Muscle of leg (tissue), 11 donors: ENCODE results near the gene TMEM52. TPM values are rescaled to one million over a fixed set of nuclear protein-coding genes. Genes with fewer than 3 reads are reported as not detected.
A peak's percentile ranks its signal among the peaks of the same experiment; 100 is the strongest.

Experiments used
- DNase-seq: peaks from one replicate; pipeline ENCODE4 v3.0.0; 2013
- H3K27ac ChIP-seq: one replicate; pipeline ENCODE4 v1.5.1; 2013; ENCODE audit warnings: mild to moderate bottlenecking, low read length, control low read depth
- H3K27me3 ChIP-seq: one replicate; pipeline ENCODE4 v1.6.1; 2013; ENCODE audit warnings: low read length; ENCODE audit not compliant: control insufficient read depth, insufficient read depth
- H3K36me3 ChIP-seq: one replicate; pipeline ENCODE4 v1.6.1; 2013; ENCODE audit warnings: low read length; ENCODE audit not compliant: control insufficient read depth, insufficient read depth
- H3K4me1 ChIP-seq: one replicate; pipeline ENCODE4 v1.6.1; 2013; ENCODE audit warnings: low read length; ENCODE audit not compliant: control insufficient read depth, insufficient read depth
- H3K4me3 ChIP-seq: one replicate; pipeline ENCODE4 v1.5.1; 2013; ENCODE audit warnings: low read length, control low read depth
- H3K9me3 ChIP-seq: replicated peaks from 2 replicates; pipeline ENCODE4 v1.6.1; 2013; ENCODE audit warnings: low read depth, low read length; ENCODE audit not compliant: control insufficient read depth
- WGBS: methylation state at CpG from one replicate; pipeline ENCODE4 v1.1.5; 2013; ENCODE audit warnings: missing lambda C conversion rate; ENCODE audit not compliant: insufficient coverage; 5-methylcytosine and 5-hydroxymethylcytosine counted together
- polyA plus RNA-seq, 8 donors: library from polyadenylated mRNA; unstranded; fragments of 120-200 nt; gene quantifications; one replicate each; pipeline versions ENCODE4 v1.2.1 to v1.2.3, GENCODE V29; 2013; ENCODE audit warnings: inconsistent platforms in 1 of 8, low replicate concordance in 1 of 8; ENCODE audit not compliant: insufficient read length in 8 of 8, insufficient read depth in 1 of 8
- total RNA-seq: library from RNA; stranded (reverse); fragments of 120-200 nt; gene quantifications from one replicate; pipeline ENCODE4 v1.2.4, GENCODE V29; 2013

Gene TMEM52
- total and polyA plus RNA-seq, 9 donors = 43.3 to 129 (median 84.8) TPM

GRCh38 chr1:1894354-1895059 is 24.6 kb downstream of the TMEM52 start:
- H3K4me3 ChIP-seq = no peak overlapping the region
- peak overlapping the region; percentile 35 for H3K27ac ChIP-seq
- WGBS = 24% methylated on average over 7 of the region's 14 CpGs
- no peaks in the 10 kb centered on the region for H3K27me3 ChIP-seq
- DNase-seq = no peak
- no peaks in the 10 kb centered on the region for H3K9me3 ChIP-seq
- H3K36me3 ChIP-seq = peaks cover 3% of the 10 kb centered on the region
- H3K4me1 ChIP-seq = peaks cover 48% of the 10 kb centered on the region

GRCh38 chr1:1893997-1894353 is 25.1 kb downstream of the TMEM52 start:
- Histone ChIP-seq H3K4me1 (peaks cover 46% of the 10 kb centered on the region), H3K9me3 (no peaks in the 10 kb centered on the region), H3K27ac (peak overlapping the region; percentile 35), H3K27me3 (no peaks in the 10 kb centered on the region), H3K4me3 (no peak overlapping the region), H3K36me3 (peaks cover 3% of the 10 kb centered on the region)
- no peak for DNase-seq
- WGBS = 100% methylated on average over 2 of the region's 2 CpGs

GRCh38 chr1:1893291-1893985 is 25.6 kb downstream of the TMEM52 start:
- DNase-seq = no peak
- peaks cover 51% of the 10 kb centered on the region for H3K4me1 ChIP-seq
- no peak overlapping the region for H3K27ac ChIP-seq

GRCh38 chr1:1892763-1893120 is 26.3 kb downstream of the TMEM52 start:
- H3K27ac ChIP-seq = no peak overlapping the region

More at GRCh38 chr1:1893291-1893985, 25.6 kb downstream of the TMEM52 start:
- no peaks in the 10 kb centered on the region for H3K9me3 ChIP-seq
- WGBS = 85% methylated on average over 18 of the region's 19 CpGs
- no peak overlapping the region for H3K4me3 ChIP-seq
- peaks cover 3% of the 10 kb centered on the region for H3K36me3 ChIP-seq
- no peaks in the 10 kb centered on the region for H3K27me3 ChIP-seq

GRCh38 chr1:1892079-1892762 is 26.9 kb downstream of the TMEM52 start:
- Histone ChIP-seq H3K4me3 (peak overlapping the region; percentile 64), H3K4me1 (peaks cover 54% of the 10 kb centered on the region), H3K9me3 (no peaks in the 10 kb centered on the region), H3K27ac (peak overlapping the region; percentile 85), H3K36me3 (peaks cover 3% of the 10 kb centered on the region), H3K27me3 (no peaks in the 10 kb centered on the region)
- 64% methylated on average over 13 of the region's 21 CpGs for WGBS
- no peak for DNase-seq

More at GRCh38 chr1:1892763-1893120, 26.3 kb downstream of the TMEM52 start:
- DNase-seq = no peak
- Histone ChIP-seq H3K4me3 (no peak overlapping the region), H3K27me3 (no peaks in the 10 kb centered on the region), H3K36me3 (peaks cover 3% of the 10 kb centered on the region), H3K9me3 (no peaks in the 10 kb centered on the region), H3K4me1 (peaks cover 55% of the 10 kb centered on the region)
- 100% methylated on average over 1 of the region's 7 CpGs for WGBS

DNA sequence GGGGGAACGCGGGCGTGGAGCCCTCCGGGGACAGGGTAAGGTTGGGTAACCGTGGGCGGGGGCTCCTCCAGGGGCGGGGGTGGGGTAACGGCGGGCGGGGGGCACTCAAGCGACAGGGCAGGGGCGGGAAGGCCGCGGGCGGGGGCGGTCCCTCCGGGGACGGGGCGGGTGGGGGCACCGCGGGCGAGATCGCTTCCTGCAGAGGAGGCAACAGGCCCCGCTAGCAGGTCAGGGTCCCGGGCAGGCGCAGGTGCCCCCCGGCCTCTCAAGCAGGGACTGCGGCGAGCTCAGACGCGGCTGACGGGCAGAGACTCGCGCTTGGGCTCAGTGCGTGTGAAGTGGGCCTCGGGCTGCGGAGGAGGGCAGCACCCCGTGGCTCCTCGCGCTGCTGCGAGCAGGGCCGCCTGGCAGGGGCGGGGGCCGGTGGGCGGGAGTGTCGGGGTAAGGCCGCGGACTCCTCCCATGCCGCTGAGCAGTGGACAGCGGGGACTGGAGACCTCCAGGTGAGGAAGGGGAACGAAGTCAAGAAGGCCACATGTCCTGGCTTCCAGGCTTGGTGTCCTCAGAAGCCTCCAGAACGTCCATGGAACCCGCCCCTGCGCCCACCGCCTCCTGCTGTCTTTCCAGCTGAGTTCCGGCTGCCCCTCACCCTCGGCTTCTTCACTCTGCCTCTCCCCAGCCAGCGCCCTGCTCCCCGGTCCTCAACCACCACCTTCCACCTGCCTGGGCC is 27.6 kb downstream of the TMEM52 start:
- peak; percentile 66 for DNase-seq
- WGBS = 1% methylated on average over 59 of the region's 59 CpGs
- Histone ChIP-seq H3K9me3 (no peaks in the 10 kb centered on the region), H3K27ac (peak overlapping the region; percentile 85), H3K4me3 (peak overlapping the region; percentile 64), H3K4me1 (peaks cover 52% of the 10 kb centered on the region), H3K36me3 (peaks cover 3% of the 10 kb centered on the region), H3K27me3 (no peaks in the 10 kb centered on the region)

- peak within 1 kb of the TSS; percentile 82 for H3K4me3 ChIP-seq
- peak within 1 kb of the TSS; percentile 89 for H3K27ac ChIP-seq
- H3K9me3 ChIP-seq = no peaks in the 10 kb centered on the region
- H3K4me1 ChIP-seq = peaks cover 49% of the 10 kb centered on the region
- peak; percentile 97 for DNase-seq
- H3K36me3 ChIP-seq = peaks cover 3% of the 10 kb centered on the region
- no peaks in the 10 kb centered on the region for H3K27me3 ChIP-seq
- WGBS = under 1% methylated on average over 119 of the region's 137 CpGs
Observed at GRCh38 chr1:1890506-1891348, 28.4 kb downstream of the TMEM52 start, which contains the start of gene GNB1. Gene GNB1 (minus strand): TSS chr1:1891087. CDS start chr1:1825453, 65,634 bp downstream.

DNA sequence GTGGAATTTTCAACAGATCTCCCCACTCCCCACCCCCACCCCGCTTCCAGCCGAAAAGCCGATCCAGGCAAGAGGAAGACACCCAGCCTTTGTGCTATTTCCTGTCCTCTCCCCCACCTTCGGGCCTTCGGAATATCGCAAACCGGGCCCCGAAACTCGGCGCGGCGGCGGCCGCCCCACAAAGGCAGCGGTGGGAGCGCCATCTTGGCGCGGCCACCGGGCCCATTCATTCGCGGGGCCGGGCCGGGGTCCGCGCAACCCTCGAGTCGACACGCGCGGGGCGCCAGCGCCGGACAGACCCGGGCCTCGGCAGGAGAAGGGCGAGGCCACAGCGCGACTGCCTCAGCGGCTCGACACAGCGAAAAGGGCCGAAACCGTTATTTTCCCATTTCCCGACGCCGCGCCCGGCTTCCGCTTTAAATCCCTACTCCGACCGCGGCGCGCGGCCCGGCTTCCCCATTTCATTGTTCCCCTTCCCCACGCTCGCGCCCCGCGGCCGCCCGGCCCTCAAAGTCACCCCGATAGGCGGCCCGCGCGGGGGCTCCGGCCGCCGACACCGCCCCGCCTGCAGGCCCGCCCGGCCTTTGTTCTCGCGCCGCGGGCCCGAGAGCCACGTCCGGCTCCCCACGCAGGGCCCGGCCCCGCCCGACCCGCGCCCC is 29.1 kb downstream of the TMEM52 start:
- DNase-seq = peak; percentile 66
- peaks cover 42% of the 10 kb centered on the region for H3K4me1 ChIP-seq

More for the DNA sequence above, 29.1 kb downstream of the TMEM52 start:
- Histone ChIP-seq H3K9me3 (no peaks in the 10 kb centered on the region), H3K4me3 (peak overlapping the region; percentile 82), H3K27me3 (no peaks in the 10 kb centered on the region), H3K27ac (peak overlapping the region; percentile 89), H3K36me3 (peaks cover 3% of the 10 kb centered on the region)
- WGBS = under 1% methylated on average over 88 of the region's 88 CpGs
